A549 treated with Hydrocortisone at 1 μM for 4 hours (cell line): Measurements from ENCODE around the gene TEX50. TPM values are rescaled to one million over a fixed set of nuclear protein-coding genes. Genes with fewer than 3 reads are reported as not detected.

Experiments
- total RNA-seq: library from RNA; stranded (reverse); fragments of 200-300 nt; extraction: Qiagen RNA extraction; gene quantifications from 5 replicates; pipeline ENCODE4 v1.2.3, GENCODE V29; 2022

Gene TEX50, protein sequence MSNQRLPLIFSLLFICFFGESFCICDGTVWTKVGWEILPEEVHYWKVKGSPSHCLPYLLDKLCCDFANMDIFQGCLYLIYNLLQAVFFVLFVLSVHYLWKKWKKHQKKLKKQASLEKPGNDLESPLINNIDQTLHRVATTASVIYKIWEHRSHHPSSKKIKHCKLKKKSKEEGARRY
- total RNA-seq: not detected in 5 replicates

DNA sequence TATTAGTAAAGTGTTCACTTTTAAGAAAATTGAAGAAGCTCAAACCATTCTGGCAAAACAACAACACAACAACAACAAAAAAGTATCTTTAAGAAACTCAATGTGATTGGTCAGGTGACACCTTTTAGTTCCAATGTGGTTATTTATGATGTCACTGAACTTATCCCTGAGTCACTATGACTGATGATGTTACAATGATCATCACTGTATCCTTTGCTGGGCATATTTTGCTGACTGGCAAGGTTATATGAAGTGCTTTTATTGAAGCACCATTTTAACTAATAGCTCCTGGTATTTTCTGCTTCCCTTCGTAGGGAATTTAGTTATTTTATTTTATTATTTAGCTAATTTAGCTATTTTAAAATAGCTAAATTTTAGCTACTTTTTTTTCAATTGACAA, at the start of gene TEX50:
TSS of gene TEX50 (plus strand) at position 223 of the 400 bp plus-strand sequence. CDS start 184 bp downstream, outside the sequence.

DNA sequence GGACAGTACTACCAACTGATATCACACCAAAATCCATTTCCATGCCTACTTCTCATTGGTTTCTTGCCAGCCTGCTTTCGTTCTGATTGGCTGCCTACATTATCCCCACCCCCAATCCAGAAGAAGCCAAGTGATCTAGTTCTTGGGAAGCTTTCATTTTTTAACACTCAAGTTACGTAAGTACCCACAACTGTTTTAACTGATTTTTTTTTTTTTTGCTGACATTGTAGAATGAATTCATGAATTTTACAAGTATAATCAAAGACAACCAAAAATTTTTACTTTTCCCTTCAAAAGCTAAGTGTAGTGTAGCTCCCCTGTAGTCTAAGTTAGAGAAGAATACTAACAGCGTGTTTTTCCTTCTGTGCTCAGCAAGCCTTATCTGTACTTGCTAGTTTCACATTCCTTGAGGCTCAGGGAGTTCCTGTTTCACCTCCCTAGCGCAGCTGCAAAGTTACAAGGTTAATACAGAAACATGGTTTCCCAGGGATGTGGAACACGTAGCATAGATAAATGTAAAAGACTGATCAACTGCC, 32.0 kb upstream of the TEX50 start, which contains the start of gene SLC9C2:
TSS of gene SLC9C2 (minus strand) at position 17 of the 536 bp plus-strand sequence. CDS start 1,296 bp downstream, outside the sequence.

DNA sequence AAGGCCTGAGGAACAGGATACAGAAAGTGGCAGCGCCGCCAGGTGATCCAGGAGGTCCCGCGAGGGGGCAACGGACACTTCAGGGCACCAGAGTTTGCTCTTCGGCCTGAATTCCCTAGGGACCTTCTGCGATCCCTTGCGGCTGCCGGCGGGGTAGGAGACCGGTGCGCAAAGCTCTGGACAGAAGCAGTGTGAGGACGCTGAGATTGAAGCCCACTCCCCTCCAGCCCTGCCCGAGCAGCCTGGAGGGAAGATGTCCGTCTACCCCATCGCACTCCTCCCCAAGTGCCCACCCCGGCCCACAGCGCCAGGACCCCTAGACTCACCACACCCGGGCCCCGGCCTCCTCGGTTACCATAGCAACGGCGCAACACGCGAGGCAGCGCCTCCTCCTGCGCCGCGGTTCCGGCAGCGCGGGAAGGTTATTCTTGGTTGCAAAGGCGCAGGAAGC, 34.4 kb downstream of the TEX50 start, which contains the start of gene ANKRD45:
TSS of gene ANKRD45 (minus strand) at position 361 of the 451 bp plus-strand sequence. CDS start 10,433 bp downstream, outside the sequence.

Other genes with a start within 250 kb of the TEX50 start
- gene PRDX6, start 158.0 kb upstream of the TEX50 start, total RNA-seq: 305 to 365 TPM (median 349 TPM) in 5 replicates
- gene SLC9C2, start 32.3 kb upstream of the TEX50 start, total RNA-seq: not detected in 5 replicates
- gene ANKRD45, start 34.5 kb downstream of the TEX50 start, total RNA-seq: 0.13 to 0.24 TPM (median 0.14 TPM) in 5 replicates
- 11.3 to 19.9 TPM (median 12.9 TPM) in 5 replicates for gene KLHL20, start 79.6 kb downstream of the TEX50 start, total RNA-seq
- 37.4 to 52.5 TPM (median 41.9 TPM) in 5 replicates for gene DARS2, start 189.3 kb downstream of the TEX50 start, total RNA-seq
- 11.1 to 15.5 TPM (median 13.4 TPM) in 5 replicates for gene CENPL, start 189.5 kb downstream of the TEX50 start, total RNA-seq
- 279 to 303 TPM (median 294 TPM) in 5 replicates for gene GAS5, start 232.7 kb downstream of the TEX50 start, total RNA-seq
- gene ZBTB37, start 233.0 kb downstream of the TEX50 start, total RNA-seq: 0.90 to 1.6 TPM (median 1.5 TPM) in 5 replicates